ENCODE measurements around the gene PTP4A2. TPM values are rescaled to one million over a fixed set of nuclear protein-coding genes. Genes with fewer than 3 reads are reported as not detected.

The PTP4A2 gene
- total and polyA plus RNA-seq, 10 of the 15 experiments (the other 5 are each of a cell fraction or from before 2014, with no cell fraction given), result 180 to 909 (median 375) TPM

DNA sequence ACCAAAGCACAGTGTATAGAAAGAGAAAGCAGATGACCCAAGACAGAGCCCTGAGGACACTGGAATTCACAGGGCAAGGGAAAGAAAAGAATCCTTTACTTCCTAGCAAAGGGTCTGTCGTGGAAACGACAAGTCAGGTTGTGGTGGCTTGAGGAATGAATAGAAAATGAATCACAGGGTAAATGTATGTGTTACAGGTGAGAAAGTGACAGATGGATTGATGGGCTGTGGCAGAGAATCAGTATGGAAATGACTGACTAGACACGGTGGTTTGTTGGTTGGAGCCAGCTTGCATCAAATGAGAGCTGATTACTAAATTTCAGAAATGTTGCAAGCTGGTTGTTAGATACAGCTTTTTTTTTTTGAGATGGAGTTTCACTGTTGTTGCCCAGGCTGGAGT is 46.9 kb downstream of the PTP4A2 start (continued):
- TF ChIP-seq SUPT20H (IDR thresholded peaks at IDR 0.05; ENCODE audit: borderline replicate concordance, control insufficient read depth, low read depth, low read length) (no peak), ZNF207 (IDR thresholded peaks at IDR 0.05; ENCODE audit: borderline replicate concordance) (no peak), ZNF217 (IDR thresholded peaks at IDR 0.05) (no peak), TARDBP (IDR thresholded peaks at IDR 0.05; ENCODE audit: borderline replicate concordance) (no peak), ZNF622 (IDR thresholded peaks at IDR 0.05) (no peak), PAX5 (IDR thresholded peaks at IDR 0.05; ENCODE audit: borderline replicate concordance, low read depth, low read length) (peak; percentile 91), EP300 (IDR thresholded peaks at IDR 0.05; ENCODE audit: borderline replicate concordance in 1 of 2, control insufficient read depth in 1 of 2, low read depth in 2 of 2, low read length in 2 of 2) (peak; percentile 88 to 91), GATAD2B (conservative IDR thresholded peaks at IDR 0.05; ENCODE audit: low read depth) (no peak), MYC (IDR thresholded peaks at IDR 0.05; ENCODE audit: insufficient read depth, insufficient read length, insufficient replicate concordance, low read length, severe bottlenecking) (no peak), NR2C1 (IDR thresholded peaks at IDR 0.05) (no peak), MYB (IDR thresholded peaks at IDR 0.05; ENCODE audit: borderline replicate concordance, low read depth, low read length) (no peak), YBX1 (IDR thresholded peaks at IDR 0.05) (no peak)
- TF ChIP-seq, protein P1, sequence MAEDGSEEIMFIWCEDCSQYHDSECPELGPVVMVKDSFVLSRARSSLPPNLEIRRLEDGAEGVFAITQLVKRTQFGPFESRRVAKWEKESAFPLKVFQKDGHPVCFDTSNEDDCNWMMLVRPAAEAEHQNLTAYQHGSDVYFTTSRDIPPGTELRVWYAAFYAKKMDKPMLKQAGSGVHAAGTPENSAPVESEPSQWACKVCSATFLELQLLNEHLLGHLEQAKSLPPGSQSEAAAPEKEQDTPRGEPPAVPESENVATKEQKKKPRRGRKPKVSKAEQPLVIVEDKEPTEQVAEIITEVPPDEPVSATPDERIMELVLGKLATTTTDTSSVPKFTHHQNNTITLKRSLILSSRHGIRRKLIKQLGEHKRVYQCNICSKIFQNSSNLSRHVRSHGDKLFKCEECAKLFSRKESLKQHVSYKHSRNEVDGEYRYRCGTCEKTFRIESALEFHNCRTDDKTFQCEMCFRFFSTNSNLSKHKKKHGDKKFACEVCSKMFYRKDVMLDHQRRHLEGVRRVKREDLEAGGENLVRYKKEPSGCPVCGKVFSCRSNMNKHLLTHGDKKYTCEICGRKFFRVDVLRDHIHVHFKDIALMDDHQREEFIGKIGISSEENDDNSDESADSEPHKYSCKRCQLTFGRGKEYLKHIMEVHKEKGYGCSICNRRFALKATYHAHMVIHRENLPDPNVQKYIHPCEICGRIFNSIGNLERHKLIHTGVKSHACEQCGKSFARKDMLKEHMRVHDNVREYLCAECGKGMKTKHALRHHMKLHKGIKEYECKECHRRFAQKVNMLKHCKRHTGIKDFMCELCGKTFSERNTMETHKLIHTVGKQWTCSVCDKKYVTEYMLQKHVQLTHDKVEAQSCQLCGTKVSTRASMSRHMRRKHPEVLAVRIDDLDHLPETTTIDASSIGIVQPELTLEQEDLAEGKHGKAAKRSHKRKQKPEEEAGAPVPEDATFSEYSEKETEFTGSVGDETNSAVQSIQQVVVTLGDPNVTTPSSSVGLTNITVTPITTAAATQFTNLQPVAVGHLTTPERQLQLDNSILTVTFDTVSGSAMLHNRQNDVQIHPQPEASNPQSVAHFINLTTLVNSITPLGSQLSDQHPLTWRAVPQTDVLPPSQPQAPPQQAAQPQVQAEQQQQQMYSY (CRISPR knock-in tag; IDR thresholded peaks at IDR 0.05), result no peak
- TF ChIP-seq, protein P2, sequence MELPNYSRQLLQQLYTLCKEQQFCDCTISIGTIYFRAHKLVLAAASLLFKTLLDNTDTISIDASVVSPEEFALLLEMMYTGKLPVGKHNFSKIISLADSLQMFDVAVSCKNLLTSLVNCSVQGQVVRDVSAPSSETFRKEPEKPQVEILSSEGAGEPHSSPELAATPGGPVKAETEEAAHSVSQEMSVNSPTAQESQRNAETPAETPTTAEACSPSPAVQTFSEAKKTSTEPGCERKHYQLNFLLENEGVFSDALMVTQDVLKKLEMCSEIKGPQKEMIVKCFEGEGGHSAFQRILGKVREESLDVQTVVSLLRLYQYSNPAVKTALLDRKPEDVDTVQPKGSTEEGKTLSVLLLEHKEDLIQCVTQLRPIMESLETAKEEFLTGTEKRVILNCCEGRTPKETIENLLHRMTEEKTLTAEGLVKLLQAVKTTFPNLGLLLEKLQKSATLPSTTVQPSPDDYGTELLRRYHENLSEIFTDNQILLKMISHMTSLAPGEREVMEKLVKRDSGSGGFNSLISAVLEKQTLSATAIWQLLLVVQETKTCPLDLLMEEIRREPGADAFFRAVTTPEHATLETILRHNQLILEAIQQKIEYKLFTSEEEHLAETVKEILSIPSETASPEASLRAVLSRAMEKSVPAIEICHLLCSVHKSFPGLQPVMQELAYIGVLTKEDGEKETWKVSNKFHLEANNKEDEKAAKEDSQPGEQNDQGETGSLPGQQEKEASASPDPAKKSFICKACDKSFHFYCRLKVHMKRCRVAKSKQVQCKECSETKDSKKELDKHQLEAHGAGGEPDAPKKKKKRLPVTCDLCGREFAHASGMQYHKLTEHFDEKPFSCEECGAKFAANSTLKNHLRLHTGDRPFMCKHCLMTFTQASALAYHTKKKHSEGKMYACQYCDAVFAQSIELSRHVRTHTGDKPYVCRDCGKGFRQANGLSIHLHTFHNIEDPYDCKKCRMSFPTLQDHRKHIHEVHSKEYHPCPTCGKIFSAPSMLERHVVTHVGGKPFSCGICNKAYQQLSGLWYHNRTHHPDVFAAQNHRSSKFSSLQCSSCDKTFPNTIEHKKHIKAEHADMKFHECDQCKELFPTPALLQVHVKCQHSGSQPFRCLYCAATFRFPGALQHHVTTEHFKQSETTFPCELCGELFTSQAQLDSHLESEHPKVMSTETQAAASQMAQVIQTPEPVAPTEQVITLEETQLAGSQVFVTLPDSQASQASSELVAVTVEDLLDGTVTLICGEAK (IDR thresholded peaks at IDR 0.05; ENCODE audit: borderline replicate concordance), result no peak

Data from GM12878 (cell line).